TTC549 (cell line): Measurements from ENCODE around the gene PRR15.
"Not testable (repeated sequence)": the region's sequence is repeated elsewhere in the genome, so short reads cannot be mapped to it uniquely, and the experiment has no call there.

Experiments used
- FAIRE-seq: peaks from 2 replicates; lab custom pipeline; 2012; peaks lifted over from hg19 to GRCh38; lab: Jason Lieb, UNC

Gene PRR15, protein sequence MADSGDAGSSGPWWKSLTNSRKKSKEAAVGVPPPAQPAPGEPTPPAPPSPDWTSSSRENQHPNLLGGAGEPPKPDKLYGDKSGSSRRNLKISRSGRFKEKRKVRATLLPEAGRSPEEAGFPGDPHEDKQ

GRCh38 chr7:29563590-29564495, at the start of gene PRR15:
PRR15 (plus strand) TSS chr7:29563835; CDS start chr7:29566330, 2,495 bp downstream.
- no peak for FAIRE-seq

DNA sequence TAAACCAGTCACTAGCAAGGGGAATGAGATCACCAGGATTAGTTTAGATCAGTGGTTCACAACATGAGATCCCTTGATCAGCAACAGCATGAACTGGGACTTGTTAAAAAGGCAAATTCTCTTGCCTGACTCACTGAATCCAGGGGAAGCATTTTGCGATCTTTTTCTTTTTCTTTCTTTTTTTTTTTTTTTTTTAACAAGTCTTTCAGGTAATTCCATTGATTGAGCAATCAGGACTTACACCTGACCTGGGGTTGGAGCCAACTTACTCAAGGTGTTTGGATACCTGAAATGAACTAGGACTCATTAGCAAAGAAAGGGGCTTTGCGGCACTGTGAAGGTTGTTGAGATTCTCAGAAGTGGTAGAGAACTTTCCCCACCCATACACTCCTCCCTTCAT, 47.1 kb upstream of the PRR15 start:
- no peak for FAIRE-seq

DNA sequence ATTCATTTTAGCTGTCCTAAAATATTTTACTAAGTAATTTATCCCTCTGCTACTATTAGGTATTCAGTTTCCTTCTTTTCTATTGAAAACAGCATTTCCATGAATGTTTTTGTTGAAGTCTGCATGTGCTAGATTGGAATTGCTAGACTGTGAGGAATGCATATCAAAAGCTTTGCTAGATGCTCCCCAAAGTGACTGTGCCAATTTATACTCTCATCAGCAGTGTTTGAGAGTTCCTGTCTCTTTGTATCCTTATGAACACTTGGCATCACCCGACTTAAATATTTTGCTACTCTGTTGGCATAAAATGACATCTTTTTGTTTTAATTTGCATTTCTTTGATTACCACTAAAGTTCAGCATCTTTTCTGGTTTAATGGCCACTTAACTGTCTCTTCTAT, 45.0 kb upstream of the PRR15 start:
- no peak for FAIRE-seq

- no peak for FAIRE-seq
Measured at GRCh38 chr7:29523728-29524127, 39.9 kb upstream of the PRR15 start.

DNA sequence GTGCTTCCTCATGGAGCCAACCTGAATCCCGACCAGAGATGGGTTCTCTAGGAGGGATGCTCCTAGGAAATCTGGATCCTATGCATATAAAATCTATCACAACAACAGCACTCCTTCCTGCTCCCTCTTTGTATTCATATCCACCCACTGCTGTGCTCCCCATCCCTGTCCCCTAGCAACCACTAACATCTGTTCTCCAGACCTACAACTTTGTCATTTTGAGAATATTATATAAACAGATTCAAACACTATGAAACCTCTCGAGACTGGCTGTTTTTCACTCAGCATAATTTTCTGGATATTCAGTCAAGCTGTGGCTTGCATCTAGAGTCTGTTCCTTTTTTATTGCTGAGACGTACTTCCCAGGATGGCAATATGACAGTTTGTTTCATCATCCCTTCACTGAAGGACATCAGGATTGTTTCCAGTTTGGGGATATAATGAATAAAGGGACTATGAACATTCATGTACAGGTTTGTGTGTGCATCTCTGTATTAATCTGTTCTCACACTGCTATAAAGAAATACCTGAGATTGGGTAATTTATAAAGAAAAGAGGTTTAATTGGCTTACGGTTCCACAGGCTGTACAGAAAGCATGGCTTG, 36.0 kb upstream of the PRR15 start:
- FAIRE-seq, result no peak

DNA sequence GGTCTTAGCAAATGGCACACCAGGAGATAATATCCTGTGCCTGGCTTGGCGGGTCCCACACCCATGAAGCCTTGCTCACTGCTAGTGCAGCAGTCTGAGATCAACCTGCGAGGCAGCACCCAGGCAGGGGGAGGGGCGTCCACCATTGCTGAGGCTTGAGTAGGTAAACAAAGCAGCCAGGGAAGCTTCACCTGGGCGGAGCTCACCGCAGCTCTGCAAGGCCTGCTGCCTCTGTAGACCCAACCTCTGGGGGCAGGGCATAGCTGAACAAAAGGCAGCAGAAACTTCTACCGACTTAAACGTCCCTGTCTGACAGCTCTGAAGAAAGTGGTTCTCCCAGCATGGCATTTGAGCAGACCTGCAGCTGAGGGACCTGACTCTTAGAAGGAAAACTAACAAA, 35.1 kb upstream of the PRR15 start:
- FAIRE-seq, result not testable (repeated sequence)

- FAIRE-seq, result no peak
Measured at GRCh38 chr7:29538389-29538788, 25.2 kb upstream of the PRR15 start.

DNA sequence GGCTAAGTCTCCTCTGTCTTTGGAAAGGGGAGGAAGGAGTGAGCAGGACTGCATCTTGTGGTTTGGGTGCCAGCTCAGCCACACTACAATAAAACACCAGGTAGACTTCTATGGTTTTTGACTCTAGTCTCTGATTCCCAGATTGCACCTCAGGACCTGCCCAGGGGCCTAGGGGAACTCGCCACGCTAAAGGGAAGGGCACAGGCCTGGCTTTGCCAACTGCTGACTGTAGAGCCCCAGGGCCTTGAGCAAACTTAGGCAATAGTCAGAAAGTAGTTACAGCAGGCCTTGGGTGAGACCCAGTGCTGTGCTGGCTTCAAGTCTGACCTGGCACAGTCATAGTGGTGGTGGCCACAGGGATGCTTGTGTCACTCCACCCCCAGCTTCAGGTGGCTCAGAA, 24.2 kb upstream of the PRR15 start:
- no peak for FAIRE-seq

DNA sequence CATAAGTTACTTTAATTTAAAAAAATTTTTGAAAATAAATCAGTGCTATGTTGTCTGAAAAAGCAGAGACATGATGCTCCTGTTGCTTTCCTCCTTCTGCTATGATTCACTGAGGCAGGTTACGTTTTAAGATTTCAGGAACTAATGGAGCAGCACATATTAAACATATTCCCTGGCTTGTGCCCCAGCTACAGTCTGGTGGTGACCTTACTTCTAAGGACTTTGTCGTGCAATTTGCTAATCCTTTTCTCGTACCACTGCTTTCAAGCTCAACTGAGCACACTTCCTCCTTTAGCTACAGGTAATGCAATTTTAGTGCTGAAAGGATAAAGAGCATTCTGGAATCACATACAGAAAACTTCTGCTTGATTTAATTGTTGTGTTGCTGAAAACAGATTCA, 16.2 kb upstream of the PRR15 start:
- no peak for FAIRE-seq

DNA sequence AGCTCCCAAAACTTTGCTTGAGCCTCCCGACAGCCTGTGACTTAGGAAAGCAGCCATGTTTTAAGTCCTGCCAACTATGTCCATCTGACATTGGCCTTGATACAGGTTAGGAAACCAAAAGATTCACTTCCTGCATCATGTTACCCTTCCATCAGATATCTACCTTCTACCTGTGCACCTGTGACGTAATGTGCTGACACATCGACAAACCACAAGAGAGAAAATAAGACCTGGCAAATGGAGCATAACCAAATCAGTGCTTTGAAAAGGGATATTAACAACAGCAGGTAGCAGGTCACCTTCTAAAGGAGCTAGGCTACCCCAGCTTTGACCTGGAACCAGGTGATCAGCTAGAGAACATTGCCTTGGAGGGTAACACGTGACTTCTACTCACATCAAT, 14.8 kb upstream of the PRR15 start:
- FAIRE-seq, result no peak

DNA sequence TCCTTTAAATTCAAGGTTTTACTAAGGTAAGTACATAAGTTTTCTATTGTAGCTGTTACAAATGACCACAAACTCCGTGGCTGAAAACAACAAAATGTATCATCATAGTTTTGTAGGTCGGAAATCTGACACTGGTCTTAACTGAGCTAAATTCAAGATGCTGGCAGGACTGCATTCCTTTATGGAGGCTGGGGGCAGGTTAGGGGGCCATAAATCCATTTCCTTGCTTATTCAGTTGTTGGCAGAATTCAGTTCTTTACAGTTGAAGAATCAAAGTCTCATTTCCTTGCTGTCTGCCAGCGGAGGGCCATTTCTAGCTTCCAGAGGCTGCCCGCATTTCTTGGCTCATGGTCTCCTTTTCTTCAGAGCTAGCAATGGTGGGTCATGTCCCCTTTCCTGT, 11.2 kb upstream of the PRR15 start:
- FAIRE-seq, result no peak

DNA sequence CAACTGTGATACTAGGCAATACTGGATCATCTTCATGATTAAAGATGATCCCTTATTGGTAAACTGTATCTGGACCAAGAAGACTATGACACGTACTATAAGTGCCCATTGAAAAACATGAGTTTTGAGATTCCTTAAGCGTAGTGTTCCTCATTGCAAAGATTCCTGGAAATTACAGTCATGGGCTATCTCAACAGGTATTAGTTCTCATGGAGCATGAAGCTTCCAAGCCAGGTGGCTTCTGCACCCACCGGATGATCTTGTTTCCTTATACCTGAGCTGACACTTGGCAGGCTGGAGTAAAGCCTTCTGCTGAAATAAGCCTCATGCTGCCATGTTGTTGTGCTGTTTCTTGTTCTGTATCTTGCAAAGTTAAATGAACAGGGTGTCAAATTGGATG, 8.6 kb upstream of the PRR15 start:
- FAIRE-seq, result no peak

GRCh38 chr7:29556405-29557195, 7.0 kb upstream of the PRR15 start:
- no peak for FAIRE-seq

DNA sequence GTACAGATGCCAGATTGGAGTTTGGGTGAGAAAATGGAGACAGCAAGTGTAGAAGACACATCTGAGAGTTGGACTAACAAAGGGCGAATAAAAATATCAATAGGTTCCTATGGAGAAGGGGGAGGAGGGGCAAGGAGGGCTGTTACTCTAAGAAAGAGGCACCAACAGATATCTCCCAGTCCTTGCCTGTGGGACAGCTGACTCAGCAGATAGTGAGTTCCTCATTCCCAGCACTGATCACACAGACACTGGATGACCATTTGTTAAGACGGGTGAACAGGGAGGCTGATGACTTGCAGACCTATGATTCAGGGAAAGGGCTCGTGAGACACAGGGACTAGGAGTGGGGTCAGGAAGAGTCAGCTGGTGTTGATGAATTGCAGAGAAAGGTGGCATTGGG, 5.7 kb upstream of the PRR15 start:
- no peak for FAIRE-seq

GRCh38 chr7:29561271-29561670, 2.4 kb upstream of the PRR15 start:
- no peak for FAIRE-seq

DNA sequence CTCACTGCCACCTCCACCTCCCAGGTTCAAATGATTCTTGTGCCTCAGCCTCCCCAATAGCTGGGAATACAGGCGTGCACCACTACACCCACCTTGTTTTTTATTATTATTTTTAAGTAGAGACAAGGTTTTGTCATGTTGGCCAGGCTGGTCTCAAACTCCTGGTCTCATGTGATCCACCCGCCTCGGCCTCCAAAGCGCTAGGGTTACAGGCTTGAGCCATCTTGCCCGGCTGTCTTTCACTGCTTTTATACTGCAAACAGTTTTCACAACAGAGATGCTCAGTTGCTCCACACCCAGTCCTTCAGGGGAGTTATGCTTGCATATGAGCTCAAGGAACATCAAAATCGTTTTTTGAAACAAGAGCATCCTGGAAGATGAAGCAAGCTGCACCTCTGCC, 1.3 kb upstream of the PRR15 start:
- FAIRE-seq, result no peak

DNA sequence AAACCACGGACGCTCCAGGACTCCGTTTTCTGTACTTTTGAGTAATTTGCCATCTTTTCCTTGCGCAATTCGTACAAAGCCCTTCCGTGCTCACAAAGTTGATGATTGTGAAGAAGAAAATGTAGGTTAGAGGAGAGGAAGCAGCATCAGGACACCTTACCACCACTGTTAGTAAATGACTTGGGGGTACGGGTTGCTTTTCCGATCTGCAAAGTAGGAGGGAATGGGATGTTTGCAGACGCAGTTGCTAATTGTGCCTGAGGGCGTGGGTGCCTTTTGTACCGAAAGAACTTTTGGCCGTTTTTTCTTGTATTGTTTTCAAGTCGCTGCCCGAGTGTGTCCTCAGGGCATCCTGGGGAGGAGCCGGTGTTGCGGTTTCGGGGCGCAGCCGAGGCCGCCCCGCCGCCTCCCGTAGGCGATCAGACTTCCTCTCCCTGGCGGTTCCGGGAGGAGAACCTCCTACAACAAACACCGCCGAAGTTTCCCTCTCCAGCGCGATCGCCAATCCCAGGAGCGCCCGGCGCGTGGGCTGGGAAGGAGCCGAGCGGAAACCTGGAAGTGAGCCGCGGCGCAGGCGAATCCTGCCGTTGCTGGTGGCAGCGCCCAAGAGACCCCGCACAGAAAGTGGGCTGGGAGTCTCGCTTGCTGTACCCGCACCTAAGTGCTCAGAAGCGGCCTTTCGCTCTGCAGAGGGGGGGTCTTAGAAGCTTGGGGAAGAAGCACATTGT, 1.0 kb downstream of the PRR15 start:
- FAIRE-seq, result no peak

DNA sequence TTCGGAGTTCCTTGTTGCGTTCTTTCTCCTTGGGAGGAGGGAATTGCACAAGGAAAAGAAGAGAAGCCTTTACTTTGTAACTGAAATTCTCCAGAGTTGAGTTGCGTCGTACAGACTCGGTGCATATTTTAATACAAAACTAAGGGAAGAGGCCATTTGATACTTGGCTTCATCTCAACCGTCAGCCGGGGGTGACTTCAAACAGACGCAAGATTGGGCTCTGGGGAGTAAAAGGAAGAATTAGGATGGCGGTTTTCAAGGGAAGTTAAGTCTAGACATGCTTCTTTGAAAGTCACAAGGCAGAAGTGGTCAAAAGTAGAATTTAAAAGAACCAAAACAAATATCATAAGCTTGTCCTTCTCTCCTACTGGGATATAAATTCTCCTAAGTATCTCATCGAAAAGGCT, 1.6 kb downstream of the PRR15 start:
- no peak for FAIRE-seq

GRCh38 chr7:29565634-29565981, 2.0 kb downstream of the PRR15 start:
- FAIRE-seq, result no peak

- FAIRE-seq, result no peak
Measured at GRCh38 chr7:29565982-29566746, 2.5 kb downstream of the PRR15 start.

GRCh38 chr7:29567174-29567573, 3.5 kb downstream of the PRR15 start:
- no peak for FAIRE-seq
